GM23338 (cell line): ENCODE results near the gene GALNT9. TPM values are rescaled to one million over a fixed set of nuclear protein-coding genes. Genes with fewer than 3 reads are reported as not detected.

Experiments used
- ATAC-seq: fragments of 200-7000 bp; cut with Tn5 transposase; 3 replicates; pipeline ENCODE4 v1.9.1; 2020
- DNase-seq: peaks from one replicate; pipeline ENCODE4 v3.0.0-alpha.2; 2015; ENCODE audit warnings: low spot score
- H2AFZ ChIP-seq: fragments of 200-600 bp; sonication (generic); 2 replicates; pipeline ENCODE4 v1.8.0; 2016; ENCODE audit warnings: antibody characterized with exemption, mild to moderate bottlenecking, moderate library complexity
- H3F3A ChIP-seq: fragments of 200-600 bp; sonication (generic); replicated peaks from 2 replicates; pipeline ENCODE4 v1.8.0; 2017; ENCODE audit warnings: antibody characterized with exemption, mixed run types, low read depth
- H3K27ac ChIP-seq: fragments of 200-600 bp; sonication (generic); 2 replicates; pipeline ENCODE4 v1.6.1; 2016; ENCODE audit warnings: low read depth
- H3K27me3 ChIP-seq: fragments of 200-600 bp; sonication (generic); 2 replicates; pipeline ENCODE4 v1.8.0; 2016; ENCODE audit warnings: mild to moderate bottlenecking, mixed run types, moderate library complexity; ENCODE audit not compliant: insufficient read depth
- H3K36me3 ChIP-seq: fragments of 200-600 bp; sonication (generic); 2 replicates; pipeline ENCODE4 v1.8.0; 2016; ENCODE audit warnings: mild to moderate bottlenecking; ENCODE audit not compliant: insufficient read depth
- H3K4me1 ChIP-seq: fragments of 200-600 bp; sonication (generic); 2 replicates; pipeline ENCODE4 v1.8.0; 2016; ENCODE audit warnings: mild to moderate bottlenecking, moderate library complexity; ENCODE audit not compliant: insufficient read depth
- H3K4me2 ChIP-seq: fragments of 200-600 bp; sonication (generic); 2 replicates; pipeline ENCODE4 v1.7.1; 2017; ENCODE audit warnings: mixed run types
- H3K4me3 ChIP-seq: fragments of 200-600 bp; sonication (generic); 2 replicates; pipeline ENCODE4 v1.6.1; 2016; ENCODE audit warnings: mixed run types
- H3K79me2 ChIP-seq: fragments of 200-600 bp; sonication (generic); replicated peaks from 2 replicates; pipeline ENCODE4 v1.8.0; 2017; ENCODE audit warnings: mild to moderate bottlenecking; ENCODE audit not compliant: insufficient read depth
- H3K9me2 ChIP-seq: fragments of 200-600 bp; sonication (generic); 2 replicates; pipeline ENCODE4 v1.8.0; 2017; ENCODE audit not compliant: insufficient read depth
- H4K20me1 ChIP-seq: fragments of 200-600 bp; sonication (generic); replicated peaks from 2 replicates; pipeline ENCODE4 v1.8.0; 2017; ENCODE audit warnings: mild to moderate bottlenecking; ENCODE audit not compliant: insufficient read depth
- H3K27ac Mint-ChIP-seq: 2 replicates; pipeline ENCODE4 v1.8.0; 2020; ENCODE audit warnings: inconsistent platforms, mild to moderate bottlenecking, moderate library complexity, mixed read lengths
- H3K27me3 Mint-ChIP-seq: 3 replicates; pipeline ENCODE4 v1.8.0; 2022; ENCODE audit warnings: low read depth, mild to moderate bottlenecking, moderate library complexity, mixed read lengths, inconsistent platforms; ENCODE audit not compliant: insufficient read depth, poor library complexity
- H3K36me3 Mint-ChIP-seq: 3 replicates; pipeline ENCODE4 v1.8.0; 2021; ENCODE audit warnings: low read depth, mild to moderate bottlenecking, inconsistent platforms, moderate library complexity, mixed read lengths
- H3K4me1 Mint-ChIP-seq: 3 replicates; pipeline ENCODE4 v1.8.0; 2020; ENCODE audit warnings: mild to moderate bottlenecking, inconsistent platforms, mixed read lengths
- H3K4me3 Mint-ChIP-seq: 3 replicates; pipeline ENCODE4 v1.8.0; 2021; ENCODE audit warnings: moderate library complexity, mild to moderate bottlenecking, inconsistent platforms, mixed read lengths
- H3K9me3 Mint-ChIP-seq: 3 replicates; pipeline ENCODE4 v1.8.0; 2020; ENCODE audit warnings: moderate library complexity, mild to moderate bottlenecking, inconsistent platforms, mixed read lengths
- EZH2 ChIP-seq: fragments of 200-600 bp; sonication (generic); IDR thresholded peaks from one replicate; pipeline ENCODE4 v1.8.0; 2017; ENCODE audit warnings: antibody characterized with exemption, mild to moderate bottlenecking, low read depth; ENCODE audit not compliant: unreplicated experiment
- EZH2phosphoT487 ChIP-seq: fragments of 200-600 bp; sonication (generic); IDR thresholded peaks from one replicate; pipeline ENCODE4 v1.8.1; 2018; ENCODE audit warnings: antibody characterized with exemption; ENCODE audit not compliant: unreplicated experiment
- JUNB ChIP-seq: IDR thresholded peaks from one replicate; pipeline ENCODE4 v1.6.1; 2016; ENCODE audit warnings: antibody characterized with exemption; ENCODE audit not compliant: unreplicated experiment
- ZNF331 ChIP-seq: fragments of 250-450 bp; sonication (Bioruptor Pico); IDR thresholded peaks from 2 replicates; pipeline ENCODE4 v1.5.0; 2020; ENCODE audit warnings: low read depth, mild to moderate bottlenecking, moderate library complexity
- polyA plus RNA-seq: library from polyadenylated mRNA; unstranded; fragments of >200 nt; fragmentation: Nextera tagmentation; extraction: Ambion mirVana; gene quantifications from 2 replicates; pipeline ENCODE4 v1.2.1, GENCODE V29; 2016
- total RNA-seq: library from RNA; depleted of rRNA; stranded (reverse); fragments of >200 nt; shearing (Covaris generic); gene quantifications from 2 replicates; pipeline ENCODE4 v1.2.3, GENCODE V29; 2014
- TF ChIP-seq, protein P1 (sequence below): IDR thresholded peaks from 2 replicates; pipeline ENCODE4 v1.6.1; 2016; ENCODE audit warnings: antibody characterized with exemption
- TF ChIP-seq, protein P2 (sequence below), 2 experiments: fragments of 200-600 bp in 1 of 2; sonication (generic) in 1 of 2; conservative IDR thresholded peaks; 2 replicates each; pipeline versions ENCODE4 v1.5.1 to v1.6.1; 2016 to 2017; ENCODE audit warnings: antibody characterized with exemption in 2 of 2, low read depth in 2 of 2, mild to moderate bottlenecking in 2 of 2, moderate library complexity in 1 of 2
- TF ChIP-seq, protein P3 (sequence below): IDR thresholded peaks from one replicate; pipeline ENCODE4 v1.6.1; 2018; ENCODE audit warnings: antibody characterized with exemption; ENCODE audit not compliant: unreplicated experiment

The GALNT9 gene
- total and polyA plus RNA-seq, 2 experiments from 2014 or later = 0.81 to 2.5 TPM

DNA sequence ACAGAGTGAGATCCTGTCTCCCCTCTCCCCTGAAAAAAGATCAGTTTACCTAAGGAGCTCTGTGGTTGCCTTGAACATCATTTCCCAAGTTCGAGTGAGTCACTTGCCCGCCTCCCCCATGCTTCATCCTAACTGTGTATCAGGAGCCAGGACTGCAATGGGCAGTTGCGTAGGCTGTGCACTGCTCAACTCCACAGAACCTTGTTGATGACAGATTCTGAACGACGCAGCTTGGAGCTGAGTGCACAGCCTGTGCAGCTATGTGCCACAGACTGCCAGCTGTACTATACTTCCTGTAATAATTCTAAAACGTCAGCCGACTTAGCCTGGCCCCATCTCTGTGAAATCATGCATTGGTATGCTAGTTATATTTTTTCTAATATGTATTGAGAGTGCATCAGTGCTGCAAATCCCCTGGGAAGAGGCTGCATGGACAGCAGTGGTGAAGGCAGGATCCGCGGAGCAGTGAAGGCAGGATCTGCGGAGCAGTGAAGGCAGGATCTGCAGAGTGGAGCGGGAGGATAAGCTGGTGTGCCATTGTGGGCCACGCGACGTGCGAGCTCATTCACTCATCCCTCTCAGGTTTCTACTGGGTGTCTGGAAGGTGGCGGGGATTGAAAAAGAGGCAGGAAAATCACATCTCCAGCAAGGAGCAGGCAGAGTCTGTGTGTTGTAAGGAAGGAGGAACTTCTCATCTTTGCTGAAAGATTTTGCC, 80.8 kb downstream of the GALNT9 start (continued):
- TF ChIP-seq, protein P1, sequence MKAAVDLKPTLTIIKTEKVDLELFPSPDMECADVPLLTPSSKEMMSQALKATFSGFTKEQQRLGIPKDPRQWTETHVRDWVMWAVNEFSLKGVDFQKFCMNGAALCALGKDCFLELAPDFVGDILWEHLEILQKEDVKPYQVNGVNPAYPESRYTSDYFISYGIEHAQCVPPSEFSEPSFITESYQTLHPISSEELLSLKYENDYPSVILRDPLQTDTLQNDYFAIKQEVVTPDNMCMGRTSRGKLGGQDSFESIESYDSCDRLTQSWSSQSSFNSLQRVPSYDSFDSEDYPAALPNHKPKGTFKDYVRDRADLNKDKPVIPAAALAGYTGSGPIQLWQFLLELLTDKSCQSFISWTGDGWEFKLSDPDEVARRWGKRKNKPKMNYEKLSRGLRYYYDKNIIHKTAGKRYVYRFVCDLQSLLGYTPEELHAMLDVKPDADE = no peak
- no peak for TF ChIP-seq ZNF331
- TF ChIP-seq, protein P2, sequence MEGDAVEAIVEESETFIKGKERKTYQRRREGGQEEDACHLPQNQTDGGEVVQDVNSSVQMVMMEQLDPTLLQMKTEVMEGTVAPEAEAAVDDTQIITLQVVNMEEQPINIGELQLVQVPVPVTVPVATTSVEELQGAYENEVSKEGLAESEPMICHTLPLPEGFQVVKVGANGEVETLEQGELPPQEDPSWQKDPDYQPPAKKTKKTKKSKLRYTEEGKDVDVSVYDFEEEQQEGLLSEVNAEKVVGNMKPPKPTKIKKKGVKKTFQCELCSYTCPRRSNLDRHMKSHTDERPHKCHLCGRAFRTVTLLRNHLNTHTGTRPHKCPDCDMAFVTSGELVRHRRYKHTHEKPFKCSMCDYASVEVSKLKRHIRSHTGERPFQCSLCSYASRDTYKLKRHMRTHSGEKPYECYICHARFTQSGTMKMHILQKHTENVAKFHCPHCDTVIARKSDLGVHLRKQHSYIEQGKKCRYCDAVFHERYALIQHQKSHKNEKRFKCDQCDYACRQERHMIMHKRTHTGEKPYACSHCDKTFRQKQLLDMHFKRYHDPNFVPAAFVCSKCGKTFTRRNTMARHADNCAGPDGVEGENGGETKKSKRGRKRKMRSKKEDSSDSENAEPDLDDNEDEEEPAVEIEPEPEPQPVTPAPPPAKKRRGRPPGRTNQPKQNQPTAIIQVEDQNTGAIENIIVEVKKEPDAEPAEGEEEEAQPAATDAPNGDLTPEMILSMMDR (conservative IDR thresholded peaks at IDR 0.05; ENCODE audit: low read depth in 2 of 2) = no peak

DNA sequence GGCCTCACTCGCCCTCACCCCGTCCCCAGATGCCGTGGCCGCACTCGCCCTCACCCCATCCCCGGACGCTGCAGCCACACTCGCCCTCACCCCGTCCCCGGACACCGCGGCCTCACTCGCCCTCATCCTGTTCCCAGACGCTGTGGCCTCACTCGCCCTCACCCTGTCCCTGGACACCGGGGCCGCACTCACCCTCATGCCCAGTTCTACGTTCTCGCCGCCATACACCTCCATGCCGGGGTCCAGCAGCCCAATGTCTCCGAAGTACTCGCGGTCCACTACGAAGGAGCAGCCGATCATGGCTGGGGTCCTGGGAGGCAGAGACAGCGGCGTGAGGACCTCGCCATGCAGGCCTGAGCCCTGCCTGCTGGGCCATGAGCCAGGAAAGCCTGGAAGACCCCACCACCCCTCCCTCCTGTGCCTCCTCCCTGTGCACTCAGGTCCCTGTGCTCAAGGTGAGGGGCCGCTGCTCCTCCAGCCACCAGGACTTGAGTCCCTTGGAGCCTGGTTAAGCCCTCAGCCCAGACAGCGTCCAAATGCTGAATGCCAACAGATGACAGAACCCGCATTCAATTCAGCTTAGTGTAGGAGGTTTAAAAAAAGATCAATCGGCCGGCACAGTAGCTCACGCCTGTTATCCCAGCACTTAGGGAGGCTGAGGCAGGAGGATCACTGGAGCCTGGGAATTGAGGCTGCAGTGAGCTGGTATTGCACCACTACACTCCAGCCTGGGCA, 81.5 kb downstream of the GALNT9 start:
- no peak overlapping the region for H3K4me3 ChIP-seq
- Mint-ChIP-seq H3K9me3 (no peaks in the 10 kb centered on the region; the same call in 2 of the 3 replicates), H3K27ac (no peak overlapping the region), H3K27me3 (peaks cover 27% of the 10 kb centered on the region), H3K4me1 (peaks cover 5% of the 10 kb centered on the region; the same call in 1 of the 3 replicates), H3K4me3 (no peak overlapping the region), H3K36me3 (no peaks in the 10 kb centered on the region)
- no peak overlapping the region for H2AFZ ChIP-seq
- DNase-seq (no peak), ATAC-seq (no peak)
- H4K20me1 ChIP-seq = no peaks in the 10 kb centered on the region
- H3K27ac ChIP-seq = no peak overlapping the region
- no peak overlapping the region for H3K4me2 ChIP-seq
- H3K36me3 ChIP-seq = no peaks in the 10 kb centered on the region
- no peaks in the 10 kb centered on the region for H3K9me2 ChIP-seq
- H3K27me3 ChIP-seq = no peaks in the 10 kb centered on the region
- no peaks in the 10 kb centered on the region for H3F3A ChIP-seq
- H3K79me2 ChIP-seq = no peaks in the 10 kb centered on the region
- no peaks in the 10 kb centered on the region for H3K4me1 ChIP-seq
- no peak for TF ChIP-seq JUNB
- no peak for TF ChIP-seq EZH2
- no peak for TF ChIP-seq ZNF331
- TF ChIP-seq EZH2phosphoT487 = no peak
- TF ChIP-seq, protein P3, sequence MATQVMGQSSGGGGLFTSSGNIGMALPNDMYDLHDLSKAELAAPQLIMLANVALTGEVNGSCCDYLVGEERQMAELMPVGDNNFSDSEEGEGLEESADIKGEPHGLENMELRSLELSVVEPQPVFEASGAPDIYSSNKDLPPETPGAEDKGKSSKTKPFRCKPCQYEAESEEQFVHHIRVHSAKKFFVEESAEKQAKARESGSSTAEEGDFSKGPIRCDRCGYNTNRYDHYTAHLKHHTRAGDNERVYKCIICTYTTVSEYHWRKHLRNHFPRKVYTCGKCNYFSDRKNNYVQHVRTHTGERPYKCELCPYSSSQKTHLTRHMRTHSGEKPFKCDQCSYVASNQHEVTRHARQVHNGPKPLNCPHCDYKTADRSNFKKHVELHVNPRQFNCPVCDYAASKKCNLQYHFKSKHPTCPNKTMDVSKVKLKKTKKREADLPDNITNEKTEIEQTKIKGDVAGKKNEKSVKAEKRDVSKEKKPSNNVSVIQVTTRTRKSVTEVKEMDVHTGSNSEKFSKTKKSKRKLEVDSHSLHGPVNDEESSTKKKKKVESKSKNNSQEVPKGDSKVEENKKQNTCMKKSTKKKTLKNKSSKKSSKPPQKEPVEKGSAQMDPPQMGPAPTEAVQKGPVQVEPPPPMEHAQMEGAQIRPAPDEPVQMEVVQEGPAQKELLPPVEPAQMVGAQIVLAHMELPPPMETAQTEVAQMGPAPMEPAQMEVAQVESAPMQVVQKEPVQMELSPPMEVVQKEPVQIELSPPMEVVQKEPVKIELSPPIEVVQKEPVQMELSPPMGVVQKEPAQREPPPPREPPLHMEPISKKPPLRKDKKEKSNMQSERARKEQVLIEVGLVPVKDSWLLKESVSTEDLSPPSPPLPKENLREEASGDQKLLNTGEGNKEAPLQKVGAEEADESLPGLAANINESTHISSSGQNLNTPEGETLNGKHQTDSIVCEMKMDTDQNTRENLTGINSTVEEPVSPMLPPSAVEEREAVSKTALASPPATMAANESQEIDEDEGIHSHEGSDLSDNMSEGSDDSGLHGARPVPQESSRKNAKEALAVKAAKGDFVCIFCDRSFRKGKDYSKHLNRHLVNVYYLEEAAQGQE = no peak
- TF ChIP-seq, protein P2 (conservative IDR thresholded peaks at IDR 0.05; ENCODE audit: low read depth in 2 of 2) = no peak
